Measurements from ENCODE around the gene TUBGCP2. TPM values are rescaled to one million over a fixed set of nuclear protein-coding genes. Genes with fewer than 3 reads are reported as not detected.
A peak's percentile ranks its signal among the peaks of the same experiment; 100 is the strongest.

The TUBGCP2 gene
- total RNA-seq, 1 donor from 2014 or later = 58.6 TPM

GRCh38 chr10:133281628-133282372 is 26.9 kb downstream of the TUBGCP2 start:
- Mint-ChIP-seq H3K36me3 (peaks cover 17% of the 10 kb centered on the region), H3K4me3 (no peak overlapping the region), H3K4me1 (ENCODE audit: unreplicated experiment) (peaks cover 8% of the 10 kb centered on the region), H3K27ac (no peak overlapping the region), H3K9me3 (no peaks in the 10 kb centered on the region), H3K27me3 (no peaks in the 10 kb centered on the region)
- no peak for TF ChIP-seq CTCF (conservative IDR thresholded peaks at IDR 0.05)
- DNase-seq (ENCODE audit: extremely low spot score, unreplicated experiment) = no peak

DNA sequence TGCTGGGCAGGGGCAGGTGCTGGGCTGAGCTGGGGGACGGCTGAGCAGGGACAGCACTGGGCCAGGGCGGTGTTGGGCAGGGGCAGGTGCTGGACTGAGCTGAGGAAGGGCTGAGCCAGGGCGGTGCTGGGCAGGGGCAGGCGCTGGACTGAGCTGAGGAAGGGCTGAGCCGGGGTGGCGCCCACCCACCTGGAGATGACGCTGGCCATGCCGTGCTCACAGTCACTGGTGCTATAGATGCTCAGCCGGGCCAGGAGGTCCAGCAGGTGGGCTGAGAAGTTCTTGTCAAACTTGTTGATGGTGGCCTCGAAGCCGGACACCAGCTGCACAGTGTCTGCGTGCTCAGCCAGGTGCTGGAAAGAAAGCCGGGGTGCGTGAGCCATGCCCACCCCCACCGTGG is 27.6 kb downstream of the TUBGCP2 start:
- peaks cover 12% of the 10 kb centered on the region for H3K36me3 Mint-ChIP-seq
- H3K27ac Mint-ChIP-seq = no peak overlapping the region
- H3K4me1 Mint-ChIP-seq (ENCODE audit: unreplicated experiment) = peaks cover 8% of the 10 kb centered on the region
- peaks cover under 1% of the 10 kb centered on the region for H3K27me3 Mint-ChIP-seq
- no peak for TF ChIP-seq CTCF (conservative IDR thresholded peaks at IDR 0.05)
- DNase-seq (ENCODE audit: extremely low spot score, unreplicated experiment) = no peak
- H3K4me3 Mint-ChIP-seq = no peak overlapping the region
- no peaks in the 10 kb centered on the region for H3K9me3 Mint-ChIP-seq

DNA sequence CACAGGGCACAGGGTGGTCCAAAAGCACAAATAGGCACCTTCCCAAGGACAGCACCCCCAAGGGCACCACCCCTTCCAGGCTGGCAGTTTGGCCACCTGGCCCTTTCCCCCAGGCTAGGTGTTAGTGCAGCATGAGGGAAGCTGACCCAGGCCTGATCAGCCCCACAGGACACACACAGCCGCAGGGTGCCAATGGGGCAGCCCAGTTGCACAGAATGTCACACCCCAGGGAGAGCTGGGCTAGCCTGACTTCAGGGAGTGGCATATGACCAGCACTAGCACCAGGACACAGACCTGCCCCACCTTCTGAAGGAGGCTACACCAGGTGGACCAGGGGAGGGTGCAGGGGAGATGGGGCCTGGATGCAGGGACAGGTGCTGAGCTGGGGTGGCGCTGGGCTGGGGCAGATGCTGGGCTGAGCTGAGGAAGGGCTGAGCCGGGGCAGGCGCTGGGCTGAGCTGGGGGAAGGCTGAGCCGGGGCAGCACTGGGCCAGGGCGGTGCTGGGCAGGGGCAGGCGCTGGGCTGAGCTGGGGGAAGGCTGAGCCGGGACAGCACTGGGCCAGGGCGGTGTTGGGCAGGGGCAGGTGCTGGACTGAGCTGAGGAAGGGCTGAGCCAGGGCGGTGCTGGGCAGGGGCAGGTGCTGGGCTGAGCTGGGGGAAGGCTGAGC is 28.1 kb downstream of the TUBGCP2 start:
- H3K27me3 Mint-ChIP-seq = peaks cover 3% of the 10 kb centered on the region
- H3K27ac Mint-ChIP-seq = no peak overlapping the region
- no peak for TF ChIP-seq CTCF (conservative IDR thresholded peaks at IDR 0.05)
- H3K36me3 Mint-ChIP-seq = peaks cover 6% of the 10 kb centered on the region
- peaks cover 8% of the 10 kb centered on the region for H3K4me1 Mint-ChIP-seq (ENCODE audit: unreplicated experiment)
- H3K4me3 Mint-ChIP-seq = no peak overlapping the region
- no peak for DNase-seq (ENCODE audit: extremely low spot score, unreplicated experiment)
- H3K9me3 Mint-ChIP-seq = no peaks in the 10 kb centered on the region

DNA sequence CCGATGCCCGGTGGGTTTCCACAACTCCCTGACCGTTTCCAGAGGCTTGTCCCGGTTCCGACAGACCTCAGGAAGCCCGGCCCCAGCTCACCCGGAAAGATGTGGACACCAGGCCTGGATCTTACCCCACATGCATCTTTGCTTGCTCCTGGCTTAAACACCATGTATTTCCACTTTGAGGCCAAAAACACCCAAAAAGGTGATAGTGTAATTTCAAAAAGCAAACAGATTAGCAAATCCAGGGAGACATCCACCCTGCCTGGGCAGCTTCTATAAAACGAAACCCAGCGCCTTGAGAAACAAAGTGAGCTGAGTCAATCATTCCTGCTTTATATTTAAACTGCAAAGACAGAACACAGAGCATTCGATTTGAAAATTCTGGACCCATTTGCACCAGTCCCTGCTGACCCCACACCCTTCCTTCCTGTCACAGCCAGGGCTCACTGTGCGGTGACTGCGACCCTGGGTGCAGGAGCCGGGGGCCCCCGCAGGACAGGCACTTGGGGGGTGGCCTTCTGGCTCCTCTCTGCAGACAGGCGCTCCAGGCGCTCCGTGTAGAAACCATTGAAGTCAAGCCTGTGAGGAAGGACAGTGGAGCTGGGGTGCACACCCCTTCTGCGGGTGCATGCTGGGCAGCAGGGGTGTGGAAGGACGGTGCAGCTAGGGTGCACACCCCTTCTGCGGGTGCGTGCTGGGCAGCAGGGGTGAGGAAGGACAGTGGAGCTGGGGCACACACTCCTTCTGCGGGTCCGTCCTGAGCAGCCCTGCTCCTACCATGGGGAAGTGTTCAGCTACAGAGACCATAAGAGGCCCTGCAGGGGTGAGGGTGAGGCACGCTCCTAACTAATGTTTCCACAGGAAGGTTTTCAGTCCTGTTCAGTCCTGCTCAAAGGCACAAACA is 29.1 kb downstream of the TUBGCP2 start:
- no peak for DNase-seq (ENCODE audit: extremely low spot score, unreplicated experiment)
- H3K9me3 Mint-ChIP-seq = no peaks in the 10 kb centered on the region

More for the DNA sequence above, 29.1 kb downstream of the TUBGCP2 start:
- H3K4me3 Mint-ChIP-seq = no peak overlapping the region
- peaks cover under 1% of the 10 kb centered on the region for H3K36me3 Mint-ChIP-seq
- peaks cover 8% of the 10 kb centered on the region for H3K4me1 Mint-ChIP-seq (ENCODE audit: unreplicated experiment)
- peaks cover 3% of the 10 kb centered on the region for H3K27me3 Mint-ChIP-seq
- H3K27ac Mint-ChIP-seq = peak overlapping the region; percentile 55
- no peak for TF ChIP-seq CTCF (conservative IDR thresholded peaks at IDR 0.05)
